ENCODE results near the gene UBE2E2.

DNA sequence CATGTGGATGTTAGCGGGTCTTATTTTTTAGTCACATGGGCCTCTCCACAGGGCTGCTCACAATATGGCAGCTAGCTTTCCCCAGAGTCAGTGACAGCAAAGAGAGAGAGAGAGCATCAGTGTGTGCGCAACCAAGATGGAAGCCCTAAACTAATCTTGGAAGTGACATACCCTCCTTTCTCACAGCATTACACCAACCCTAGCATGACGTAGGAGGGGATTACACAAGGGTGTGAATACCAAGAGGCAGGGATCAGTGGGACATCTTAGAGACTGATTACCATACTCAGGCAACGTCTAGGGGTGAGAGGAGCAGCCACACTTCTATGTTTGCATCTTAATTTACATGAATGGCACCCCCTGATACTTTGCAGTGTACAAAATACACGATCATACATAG, 3.5 kb upstream of the UBE2E2 start:
- TF ChIP-seq, protein P1, sequence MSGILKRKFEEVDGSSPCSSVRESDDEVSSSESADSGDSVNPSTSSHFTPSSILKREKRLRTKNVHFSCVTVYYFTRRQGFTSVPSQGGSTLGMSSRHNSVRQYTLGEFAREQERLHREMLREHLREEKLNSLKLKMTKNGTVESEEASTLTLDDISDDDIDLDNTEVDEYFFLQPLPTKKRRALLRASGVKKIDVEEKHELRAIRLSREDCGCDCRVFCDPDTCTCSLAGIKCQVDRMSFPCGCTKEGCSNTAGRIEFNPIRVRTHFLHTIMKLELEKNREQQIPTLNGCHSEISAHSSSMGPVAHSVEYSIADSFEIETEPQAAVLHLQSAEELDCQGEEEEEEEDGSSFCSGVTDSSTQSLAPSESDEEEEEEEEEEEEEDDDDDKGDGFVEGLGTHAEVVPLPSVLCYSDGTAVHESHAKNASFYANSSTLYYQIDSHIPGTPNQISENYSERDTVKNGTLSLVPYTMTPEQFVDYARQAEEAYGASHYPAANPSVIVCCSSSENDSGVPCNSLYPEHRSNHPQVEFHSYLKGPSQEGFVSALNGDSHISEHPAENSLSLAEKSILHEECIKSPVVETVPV (CRISPR knock-in tag; IDR thresholded peaks at IDR 0.05) = no peak
- TF ChIP-seq, protein P2, sequence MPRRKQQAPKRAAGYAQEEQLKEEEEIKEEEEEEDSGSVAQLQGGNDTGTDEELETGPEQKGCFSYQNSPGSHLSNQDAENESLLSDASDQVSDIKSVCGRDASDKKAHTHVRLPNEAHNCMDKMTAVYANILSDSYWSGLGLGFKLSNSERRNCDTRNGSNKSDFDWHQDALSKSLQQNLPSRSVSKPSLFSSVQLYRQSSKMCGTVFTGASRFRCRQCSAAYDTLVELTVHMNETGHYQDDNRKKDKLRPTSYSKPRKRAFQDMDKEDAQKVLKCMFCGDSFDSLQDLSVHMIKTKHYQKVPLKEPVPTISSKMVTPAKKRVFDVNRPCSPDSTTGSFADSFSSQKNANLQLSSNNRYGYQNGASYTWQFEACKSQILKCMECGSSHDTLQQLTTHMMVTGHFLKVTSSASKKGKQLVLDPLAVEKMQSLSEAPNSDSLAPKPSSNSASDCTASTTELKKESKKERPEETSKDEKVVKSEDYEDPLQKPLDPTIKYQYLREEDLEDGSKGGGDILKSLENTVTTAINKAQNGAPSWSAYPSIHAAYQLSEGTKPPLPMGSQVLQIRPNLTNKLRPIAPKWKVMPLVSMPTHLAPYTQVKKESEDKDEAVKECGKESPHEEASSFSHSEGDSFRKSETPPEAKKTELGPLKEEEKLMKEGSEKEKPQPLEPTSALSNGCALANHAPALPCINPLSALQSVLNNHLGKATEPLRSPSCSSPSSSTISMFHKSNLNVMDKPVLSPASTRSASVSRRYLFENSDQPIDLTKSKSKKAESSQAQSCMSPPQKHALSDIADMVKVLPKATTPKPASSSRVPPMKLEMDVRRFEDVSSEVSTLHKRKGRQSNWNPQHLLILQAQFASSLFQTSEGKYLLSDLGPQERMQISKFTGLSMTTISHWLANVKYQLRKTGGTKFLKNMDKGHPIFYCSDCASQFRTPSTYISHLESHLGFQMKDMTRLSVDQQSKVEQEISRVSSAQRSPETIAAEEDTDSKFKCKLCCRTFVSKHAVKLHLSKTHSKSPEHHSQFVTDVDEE (CRISPR knock-in tag; IDR thresholded peaks at IDR 0.05) = no peak
- TF ChIP-seq RARB (CRISPR knock-in tag; IDR thresholded peaks at IDR 0.05) (no peak), ZFP3 (CRISPR knock-in tag; IDR thresholded peaks at IDR 0.05) (no peak), ISL1 (CRISPR knock-in tag; IDR thresholded peaks at IDR 0.05) (no peak), ZFP30 (CRISPR knock-in tag; IDR thresholded peaks at IDR 0.05) (no peak), ZNF8 (CRISPR knock-in tag; IDR thresholded peaks at IDR 0.05) (no peak)
- TF ChIP-seq, protein P3, sequence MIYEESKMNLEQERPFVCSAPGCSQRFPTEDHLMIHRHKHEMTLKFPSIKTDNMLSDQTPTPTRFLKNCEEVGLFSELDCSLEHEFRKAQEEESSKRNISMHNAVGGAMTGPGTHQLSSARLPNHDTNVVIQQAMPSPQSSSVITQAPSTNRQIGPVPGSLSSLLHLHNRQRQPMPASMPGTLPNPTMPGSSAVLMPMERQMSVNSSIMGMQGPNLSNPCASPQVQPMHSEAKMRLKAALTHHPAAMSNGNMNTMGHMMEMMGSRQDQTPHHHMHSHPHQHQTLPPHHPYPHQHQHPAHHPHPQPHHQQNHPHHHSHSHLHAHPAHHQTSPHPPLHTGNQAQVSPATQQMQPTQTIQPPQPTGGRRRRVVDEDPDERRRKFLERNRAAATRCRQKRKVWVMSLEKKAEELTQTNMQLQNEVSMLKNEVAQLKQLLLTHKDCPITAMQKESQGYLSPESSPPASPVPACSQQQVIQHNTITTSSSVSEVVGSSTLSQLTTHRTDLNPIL (CRISPR knock-in tag; IDR thresholded peaks at IDR 0.05; ENCODE audit: low read depth) = no peak
- TF ChIP-seq, protein P4, sequence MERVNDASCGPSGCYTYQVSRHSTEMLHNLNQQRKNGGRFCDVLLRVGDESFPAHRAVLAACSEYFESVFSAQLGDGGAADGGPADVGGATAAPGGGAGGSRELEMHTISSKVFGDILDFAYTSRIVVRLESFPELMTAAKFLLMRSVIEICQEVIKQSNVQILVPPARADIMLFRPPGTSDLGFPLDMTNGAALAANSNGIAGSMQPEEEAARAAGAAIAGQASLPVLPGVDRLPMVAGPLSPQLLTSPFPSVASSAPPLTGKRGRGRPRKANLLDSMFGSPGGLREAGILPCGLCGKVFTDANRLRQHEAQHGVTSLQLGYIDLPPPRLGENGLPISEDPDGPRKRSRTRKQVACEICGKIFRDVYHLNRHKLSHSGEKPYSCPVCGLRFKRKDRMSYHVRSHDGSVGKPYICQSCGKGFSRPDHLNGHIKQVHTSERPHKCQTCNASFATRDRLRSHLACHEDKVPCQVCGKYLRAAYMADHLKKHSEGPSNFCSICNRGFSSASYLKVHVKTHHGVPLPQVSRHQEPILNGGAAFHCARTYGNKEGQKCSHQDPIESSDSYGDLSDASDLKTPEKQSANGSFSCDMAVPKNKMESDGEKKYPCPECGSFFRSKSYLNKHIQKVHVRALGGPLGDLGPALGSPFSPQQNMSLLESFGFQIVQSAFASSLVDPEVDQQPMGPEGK (CRISPR knock-in tag; IDR thresholded peaks at IDR 0.05; ENCODE audit: borderline replicate concordance) = no peak
